Spleen (tissue), 11 donors: ENCODE results near the gene TBC1D9. TPM values are rescaled to one million over a fixed set of nuclear protein-coding genes. Genes with fewer than 3 reads are reported as not detected.

ENCODE experiments used
- DNase-seq: peaks from one replicate; pipeline ENCODE4 v3.0.0-alpha.2; 2020
- H3K27ac ChIP-seq, 8 donors: fragments of 200-600 bp; sonication (generic) in 7 of 8; 1 replicate in 4 of 8; 2 replicates in 4 of 8; pipeline versions ENCODE4 v1.5.0 to v1.8.0; 2016 to 2021; ENCODE audit warnings: inconsistent platforms in 4 of 8, mild to moderate bottlenecking in 4 of 8, moderate library complexity in 1 of 8
- H3K27me3 ChIP-seq, 7 donors: fragments of 200-600 bp; sonication (generic) in 6 of 7; replicated peaks in 1 of 7; 1 replicate in 4 of 7; 2 replicates in 3 of 7; pipeline versions ENCODE4 v1.5.0 to v1.8.0; 2016 to 2021; ENCODE audit warnings: inconsistent platforms in 3 of 7, mild to moderate bottlenecking in 1 of 7
- H3K36me3 ChIP-seq, 6 donors: fragments of 200-600 bp; sonication (generic) in 5 of 6; 1 replicate in 4 of 6; 2 replicates in 2 of 6; pipeline versions ENCODE4 v1.5.0 to v1.8.0; 2016 to 2021; ENCODE audit warnings: inconsistent platforms in 2 of 6
- H3K4me1 ChIP-seq, 6 donors: fragments of 200-600 bp; sonication (generic) in 5 of 6; 1 replicate in 3 of 6; 2 replicates in 3 of 6; pipeline versions ENCODE4 v1.5.0 to v1.8.0; 2016 to 2021; ENCODE audit warnings: inconsistent platforms in 3 of 6
- H3K4me3 ChIP-seq, 8 donors: fragments of 200-600 bp; sonication (generic) in 7 of 8; 1 replicate in 4 of 8; 2 replicates in 4 of 8; pipeline versions ENCODE4 v1.5.0 to v1.8.0; 2016 to 2021; ENCODE audit warnings: inconsistent platforms in 4 of 8, mild to moderate bottlenecking in 4 of 8, moderate library complexity in 2 of 8
- H3K9me3 ChIP-seq, 8 donors: fragments of 200-600 bp; sonication (generic) in 7 of 8; 1 replicate in 4 of 8; 2 replicates in 4 of 8; pipeline versions ENCODE4 v1.5.0 to v1.8.0; 2016 to 2021; ENCODE audit warnings: inconsistent platforms in 4 of 8
- POLR2A ChIP-seq, 3 donors: fragments of 450-650 bp; IDR thresholded peaks; one replicate each; pipeline ENCODE4 v1.5.1; 2017; ENCODE audit warnings: antibody characterized with exemption in 3 of 3, mild to moderate bottlenecking in 1 of 3
- POLR2AphosphoS5 ChIP-seq, 3 donors: sonication (generic); formaldehyde crosslinking; IDR thresholded peaks; one replicate each; pipeline ENCODE4 v1.5.1; 2017; ENCODE audit warnings: antibody characterized with exemption in 3 of 3
- WGBS, 5 donors: extraction: QIAGEN DNeasy Blood & Tissue Kit in 3 of 5; methylation state at CpG; one replicate each; pipeline versions ENCODE4 v1.1.5 to v1.1.7; 2013 to 2018; 5-methylcytosine and 5-hydroxymethylcytosine counted together
- intact Hi-C: fragments of 100-400 bp; cut with DNase I; formaldehyde crosslinking; loops from one replicate; pipeline ENCODE4 v1.15.0; 2023; ENCODE audit warnings: low total_unique reads
- polyA plus RNA-seq, 3 donors: library from polyadenylated mRNA; stranded (reverse); fragments of 200-250 nt; gene quantifications; one replicate each; pipeline ENCODE4 v1.2.1, GENCODE V29; 2013
- total RNA-seq, 7 donors: library from RNA; depleted of rRNA in 3 of 7; stranded (reverse); fragments of >200 nt in 3 of 7; fragmentation: NEBNext Ultra II Directional in 4 of 7; extraction: Animal tissue kit (Norgen Biotek cat#: 25700) in 4 of 7; gene quantifications; one replicate each; pipeline versions ENCODE4 v1.1.0 to v1.2.1, GENCODE V29; 2016 to 2021
- TF ChIP-seq, protein P1 (sequence below), 11 experiments: fragments of 200-600 bp in 7 of 11; fragments of 450-650 bp in 4 of 11; sonication (generic) in 4 of 11; IDR thresholded peaks in 8 of 11; conservative IDR thresholded peaks in 3 of 11; 1 replicate in 7 of 11; 2 replicates in 4 of 11; pipeline versions ENCODE4 v1.4.0 to v1.8.0; 2016 to 2021; ENCODE audit warnings: antibody characterized with exemption in 11 of 11, inconsistent platforms in 4 of 11, mild to moderate bottlenecking in 1 of 11
- donor health status: healthy with polysubstance abuse.
- donor health status: DM: no; HTN: no; CAD: no; lungs with moderate emphysema.
- donor health status: DM: no; HTN: no; CAD: no.
- donor health status: Bipolar disorder and iron deficiency.
- donor health status: healthy.
- donor health status: DM: no; HTN: no; CAD: no.
- donor health status: DM: yes; HTN: yes; CAD: no.

The TBC1D9 gene
- total and polyA plus RNA-seq, 10 donors: 11.6 to 99.1 (median 77.2) TPM

DNA sequence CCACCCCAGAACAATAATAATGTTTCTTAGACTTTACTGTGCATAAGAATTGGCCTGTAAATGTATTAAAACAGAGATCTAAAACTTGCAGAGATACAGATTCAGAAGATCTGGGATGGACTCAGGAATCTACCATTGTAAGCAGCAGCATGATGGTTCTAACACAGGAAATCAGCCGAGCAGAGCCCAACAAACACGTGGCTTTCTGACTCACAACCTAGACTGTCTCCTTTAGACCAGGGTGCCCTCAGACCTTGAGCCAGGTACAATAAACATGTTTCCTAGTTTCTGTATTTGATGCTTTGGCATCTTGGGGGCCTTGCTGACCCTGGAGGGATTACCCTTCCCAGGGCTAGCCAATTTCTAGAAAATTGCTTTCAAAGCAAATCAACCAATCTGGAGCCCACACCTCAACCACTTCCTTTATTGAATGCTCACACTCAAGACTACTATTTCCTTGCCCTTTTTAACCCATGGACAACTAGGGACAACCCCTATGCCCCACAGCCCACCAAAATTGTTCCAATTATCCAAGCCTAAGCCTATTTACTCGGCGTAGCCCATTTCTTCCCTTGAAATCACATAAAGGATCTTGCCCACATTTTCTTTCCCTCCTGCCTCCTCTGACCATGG is 80.5 kb downstream of the TBC1D9 start:
- no peak for TF ChIP-seq POLR2AphosphoS5 (IDR thresholded peaks at IDR 0.05)
- TF ChIP-seq, protein P1, sequence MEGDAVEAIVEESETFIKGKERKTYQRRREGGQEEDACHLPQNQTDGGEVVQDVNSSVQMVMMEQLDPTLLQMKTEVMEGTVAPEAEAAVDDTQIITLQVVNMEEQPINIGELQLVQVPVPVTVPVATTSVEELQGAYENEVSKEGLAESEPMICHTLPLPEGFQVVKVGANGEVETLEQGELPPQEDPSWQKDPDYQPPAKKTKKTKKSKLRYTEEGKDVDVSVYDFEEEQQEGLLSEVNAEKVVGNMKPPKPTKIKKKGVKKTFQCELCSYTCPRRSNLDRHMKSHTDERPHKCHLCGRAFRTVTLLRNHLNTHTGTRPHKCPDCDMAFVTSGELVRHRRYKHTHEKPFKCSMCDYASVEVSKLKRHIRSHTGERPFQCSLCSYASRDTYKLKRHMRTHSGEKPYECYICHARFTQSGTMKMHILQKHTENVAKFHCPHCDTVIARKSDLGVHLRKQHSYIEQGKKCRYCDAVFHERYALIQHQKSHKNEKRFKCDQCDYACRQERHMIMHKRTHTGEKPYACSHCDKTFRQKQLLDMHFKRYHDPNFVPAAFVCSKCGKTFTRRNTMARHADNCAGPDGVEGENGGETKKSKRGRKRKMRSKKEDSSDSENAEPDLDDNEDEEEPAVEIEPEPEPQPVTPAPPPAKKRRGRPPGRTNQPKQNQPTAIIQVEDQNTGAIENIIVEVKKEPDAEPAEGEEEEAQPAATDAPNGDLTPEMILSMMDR (IDR thresholded peaks at IDR 0.05 in 8 of 11, conservative IDR thresholded peaks at IDR 0.05 in 3 of 11): no peak
- no peak for TF ChIP-seq POLR2A (IDR thresholded peaks at IDR 0.05)
- H3K27me3 ChIP-seq: no peaks in the 10 kb centered on the region
- H3K36me3 ChIP-seq: peaks cover 0 to 90% (median 37%) of the 10 kb centered on the region in 6 donors
- no peaks in the 10 kb centered on the region for H3K9me3 ChIP-seq
- H3K4me3 ChIP-seq: no peak overlapping the region
- H3K4me1 ChIP-seq: peaks cover 0 to 10% (median 2%) of the 10 kb centered on the region in 6 donors
- peak overlapping the region in 2 of 8 donors; percentile 16 to 49 for H3K27ac ChIP-seq
- intact Hi-C loops: no loop called here
- 67 to 77% (median 76%) methylated on average over 4 of the region's 4 CpGs for WGBS, 5 donors
- no peak for DNase-seq

DNA sequence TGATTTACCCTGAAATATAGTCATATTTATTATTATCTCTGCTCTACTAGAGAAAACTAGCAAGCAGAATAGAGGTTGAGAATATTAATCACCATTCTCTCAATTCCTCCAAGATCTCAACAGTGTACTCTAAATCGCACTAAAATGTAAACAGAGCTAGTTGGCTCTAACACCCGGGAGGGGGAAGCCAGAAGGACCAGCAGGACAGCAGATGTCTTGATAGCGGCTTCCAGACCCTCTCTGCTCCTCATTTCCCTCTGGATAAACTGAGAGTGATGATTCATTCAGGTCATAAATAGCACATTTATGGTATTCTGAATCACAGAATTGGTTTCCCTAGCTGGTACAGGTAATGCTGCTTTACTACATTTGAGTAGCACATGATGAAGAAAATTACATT is 82.5 kb downstream of the TBC1D9 start:
- intact Hi-C loops: no loop called here
- TF ChIP-seq, protein P1 (IDR thresholded peaks at IDR 0.05 in 8 of 11, conservative IDR thresholded peaks at IDR 0.05 in 3 of 11): no peak
- TF ChIP-seq POLR2AphosphoS5 (IDR thresholded peaks at IDR 0.05) (no peak), POLR2A (IDR thresholded peaks at IDR 0.05) (no peak)
- no peaks in the 10 kb centered on the region for H3K9me3 ChIP-seq
- peaks cover 0 to 94% (median 48%) of the 10 kb centered on the region in 6 donors for H3K36me3 ChIP-seq
- peaks cover 0 to 10% (median 2%) of the 10 kb centered on the region in 6 donors for H3K4me1 ChIP-seq
- no peak overlapping the region for H3K4me3 ChIP-seq
- no peak for DNase-seq
- no peaks in the 10 kb centered on the region for H3K27me3 ChIP-seq
- 74 to 91% (median 82%) methylated on average over 3 of the region's 3 CpGs for WGBS, 5 donors
- no peak overlapping the region for H3K27ac ChIP-seq

DNA sequence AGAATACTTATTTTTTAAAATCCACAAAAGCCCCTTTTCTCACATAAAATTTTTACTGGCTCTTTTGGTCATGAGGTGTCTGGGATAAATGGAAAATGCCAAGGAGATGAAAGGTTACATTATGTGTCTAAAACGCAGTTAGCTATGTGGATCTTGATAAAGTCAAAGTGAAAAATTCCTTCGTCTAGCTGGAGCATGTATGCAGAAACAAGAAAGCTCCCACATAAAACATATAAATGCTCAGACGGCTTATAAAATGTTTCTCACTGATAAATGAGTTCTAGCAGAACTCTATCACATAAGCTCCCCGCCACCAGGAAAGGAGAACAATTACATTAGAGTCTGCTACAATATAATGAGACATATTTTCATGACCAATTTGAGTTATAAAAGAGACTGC is 83.8 kb downstream of the TBC1D9 start:
- peaks cover 0 to 94% (median 47%) of the 10 kb centered on the region in 6 donors for H3K36me3 ChIP-seq
- H3K27ac ChIP-seq: no peak overlapping the region
- no peak for DNase-seq
- H3K27me3 ChIP-seq: no peaks in the 10 kb centered on the region
- TF ChIP-seq POLR2A (IDR thresholded peaks at IDR 0.05): no peak
- H3K9me3 ChIP-seq: no peaks in the 10 kb centered on the region
- H3K4me1 ChIP-seq: peaks cover 0 to 11% (median 2%) of the 10 kb centered on the region in 6 donors
- 86 to 94% (median 90%) methylated on average over 4 of the region's 4 CpGs for WGBS, 5 donors
- H3K4me3 ChIP-seq: no peak overlapping the region
- intact Hi-C loops: no loop called here

DNA sequence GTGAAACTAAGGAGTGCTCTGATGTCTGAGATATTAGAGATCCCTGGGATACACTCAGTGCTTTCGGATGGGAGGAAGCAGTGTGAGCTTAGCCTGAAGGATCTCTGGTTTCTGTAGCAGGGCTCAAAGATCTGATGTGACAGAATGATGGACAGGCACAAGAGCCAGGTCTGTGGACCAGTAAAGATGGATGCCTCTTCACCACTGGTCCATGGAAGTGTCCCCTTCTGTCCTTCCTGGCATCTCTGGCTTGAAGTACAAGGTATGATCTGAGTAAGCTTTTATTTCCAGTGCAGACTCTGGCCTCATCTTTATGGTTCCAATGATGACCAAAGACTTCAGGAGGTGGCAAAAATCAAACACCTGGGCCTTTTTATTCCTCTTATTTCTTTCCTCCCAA is 88.1 kb downstream of the TBC1D9 start:
- Histone ChIP-seq H3K27me3 (no peaks in the 10 kb centered on the region), H3K27ac (no peak overlapping the region), H3K9me3 (no peaks in the 10 kb centered on the region), H3K4me3 (no peak overlapping the region), H3K4me1 (peaks cover 0 to 7% (median 0%) of the 10 kb centered on the region in 6 donors), H3K36me3 (peaks cover 0 to 95% (median 47%) of the 10 kb centered on the region in 6 donors)
- 89 to 100% (median 95%) methylated on average over 1 of the region's 1 CpG for WGBS, 5 donors
- no peak for DNase-seq
- intact Hi-C loops: no loop called here
- TF ChIP-seq POLR2AphosphoS5 (IDR thresholded peaks at IDR 0.05): no peak
- TF ChIP-seq, protein P1 (IDR thresholded peaks at IDR 0.05 in 8 of 11, conservative IDR thresholded peaks at IDR 0.05 in 3 of 11): no peak
- no peak for TF ChIP-seq POLR2A (IDR thresholded peaks at IDR 0.05)
